GM23338 (cell line): Measurements from ENCODE around the gene PHGDH. TPM values are rescaled to one million over a fixed set of nuclear protein-coding genes. Genes with fewer than 3 reads are reported as not detected.

ENCODE experiments used
- ATAC-seq: fragments of 200-7000 bp; cut with Tn5 transposase; 3 replicates; pipeline ENCODE4 v1.9.1; 2020
- DNase-seq: peaks from one replicate; pipeline ENCODE4 v3.0.0-alpha.2; 2015; ENCODE audit warnings: low spot score
- H2AFZ ChIP-seq: fragments of 200-600 bp; sonication (generic); 2 replicates; pipeline ENCODE4 v1.8.0; 2016; ENCODE audit warnings: antibody characterized with exemption, mild to moderate bottlenecking, moderate library complexity
- H3F3A ChIP-seq: fragments of 200-600 bp; sonication (generic); replicated peaks from 2 replicates; pipeline ENCODE4 v1.8.0; 2017; ENCODE audit warnings: antibody characterized with exemption, mixed run types, low read depth
- H3K27ac ChIP-seq: fragments of 200-600 bp; sonication (generic); 2 replicates; pipeline ENCODE4 v1.6.1; 2016; ENCODE audit warnings: low read depth
- H3K27me3 ChIP-seq: fragments of 200-600 bp; sonication (generic); 2 replicates; pipeline ENCODE4 v1.8.0; 2016; ENCODE audit warnings: mild to moderate bottlenecking, mixed run types, moderate library complexity; ENCODE audit not compliant: insufficient read depth
- H3K36me3 ChIP-seq: fragments of 200-600 bp; sonication (generic); 2 replicates; pipeline ENCODE4 v1.8.0; 2016; ENCODE audit warnings: mild to moderate bottlenecking; ENCODE audit not compliant: insufficient read depth
- H3K4me1 ChIP-seq: fragments of 200-600 bp; sonication (generic); 2 replicates; pipeline ENCODE4 v1.8.0; 2016; ENCODE audit warnings: mild to moderate bottlenecking, moderate library complexity; ENCODE audit not compliant: insufficient read depth
- H3K4me2 ChIP-seq: fragments of 200-600 bp; sonication (generic); 2 replicates; pipeline ENCODE4 v1.7.1; 2017; ENCODE audit warnings: mixed run types
- H3K4me3 ChIP-seq: fragments of 200-600 bp; sonication (generic); 2 replicates; pipeline ENCODE4 v1.6.1; 2016; ENCODE audit warnings: mixed run types
- H3K79me2 ChIP-seq: fragments of 200-600 bp; sonication (generic); replicated peaks from 2 replicates; pipeline ENCODE4 v1.8.0; 2017; ENCODE audit warnings: mild to moderate bottlenecking; ENCODE audit not compliant: insufficient read depth
- H3K9me2 ChIP-seq: fragments of 200-600 bp; sonication (generic); 2 replicates; pipeline ENCODE4 v1.8.0; 2017; ENCODE audit not compliant: insufficient read depth
- H4K20me1 ChIP-seq: fragments of 200-600 bp; sonication (generic); replicated peaks from 2 replicates; pipeline ENCODE4 v1.8.0; 2017; ENCODE audit warnings: mild to moderate bottlenecking; ENCODE audit not compliant: insufficient read depth
- H3K27ac Mint-ChIP-seq: 2 replicates; pipeline ENCODE4 v1.8.0; 2020; ENCODE audit warnings: inconsistent platforms, mild to moderate bottlenecking, moderate library complexity, mixed read lengths
- H3K27me3 Mint-ChIP-seq: 3 replicates; pipeline ENCODE4 v1.8.0; 2022; ENCODE audit warnings: low read depth, mild to moderate bottlenecking, moderate library complexity, mixed read lengths, inconsistent platforms; ENCODE audit not compliant: insufficient read depth, poor library complexity
- H3K36me3 Mint-ChIP-seq: 3 replicates; pipeline ENCODE4 v1.8.0; 2021; ENCODE audit warnings: low read depth, mild to moderate bottlenecking, inconsistent platforms, moderate library complexity, mixed read lengths
- H3K4me1 Mint-ChIP-seq: 3 replicates; pipeline ENCODE4 v1.8.0; 2020; ENCODE audit warnings: mild to moderate bottlenecking, inconsistent platforms, mixed read lengths
- H3K4me3 Mint-ChIP-seq: 3 replicates; pipeline ENCODE4 v1.8.0; 2021; ENCODE audit warnings: moderate library complexity, mild to moderate bottlenecking, inconsistent platforms, mixed read lengths
- H3K9me3 Mint-ChIP-seq: 3 replicates; pipeline ENCODE4 v1.8.0; 2020; ENCODE audit warnings: moderate library complexity, mild to moderate bottlenecking, inconsistent platforms, mixed read lengths
- CREB1 ChIP-seq: fragments of 250-450 bp; sonication (Bioruptor Pico); IDR thresholded peaks from 2 replicates; pipeline ENCODE4 v1.5.0; 2020; ENCODE audit warnings: low read depth, mild to moderate bottlenecking, moderate library complexity
- EZH2 ChIP-seq: fragments of 200-600 bp; sonication (generic); IDR thresholded peaks from one replicate; pipeline ENCODE4 v1.8.0; 2017; ENCODE audit warnings: antibody characterized with exemption, mild to moderate bottlenecking, low read depth; ENCODE audit not compliant: unreplicated experiment
- EZH2phosphoT487 ChIP-seq: fragments of 200-600 bp; sonication (generic); IDR thresholded peaks from one replicate; pipeline ENCODE4 v1.8.1; 2018; ENCODE audit warnings: antibody characterized with exemption; ENCODE audit not compliant: unreplicated experiment
- JUNB ChIP-seq: IDR thresholded peaks from one replicate; pipeline ENCODE4 v1.6.1; 2016; ENCODE audit warnings: antibody characterized with exemption; ENCODE audit not compliant: unreplicated experiment
- NANOG ChIP-seq: IDR thresholded peaks from 2 replicates; pipeline ENCODE4 v1.6.1; 2016; ENCODE audit warnings: antibody characterized with exemption, borderline replicate concordance
- POLR2AphosphoS5 ChIP-seq: IDR thresholded peaks from 2 replicates; pipeline ENCODE4 v1.6.1; 2016; ENCODE audit warnings: antibody characterized with exemption, low read depth
- STAT1 ChIP-seq: IDR thresholded peaks from one replicate; pipeline ENCODE4 v1.6.1; 2016; ENCODE audit warnings: antibody characterized with exemption; ENCODE audit not compliant: unreplicated experiment
- ZNF114 ChIP-seq: fragments of 250-450 bp; sonication (Bioruptor Pico); IDR thresholded peaks from 2 replicates; pipeline ENCODE4 v1.5.0; 2020; ENCODE audit warnings: mild to moderate bottlenecking, moderate library complexity
- ZNF331 ChIP-seq: fragments of 250-450 bp; sonication (Bioruptor Pico); IDR thresholded peaks from 2 replicates; pipeline ENCODE4 v1.5.0; 2020; ENCODE audit warnings: low read depth, mild to moderate bottlenecking, moderate library complexity
- polyA plus RNA-seq: library from polyadenylated mRNA; unstranded; fragments of >200 nt; fragmentation: Nextera tagmentation; extraction: Ambion mirVana; gene quantifications from 2 replicates; pipeline ENCODE4 v1.2.1, GENCODE V29; 2016
- total RNA-seq: library from RNA; depleted of rRNA; stranded (reverse); fragments of >200 nt; shearing (Covaris generic); gene quantifications from 2 replicates; pipeline ENCODE4 v1.2.3, GENCODE V29; 2014
- TF ChIP-seq, protein P1 (sequence below): IDR thresholded peaks from 2 replicates; pipeline ENCODE4 v1.6.1; 2016; ENCODE audit warnings: antibody characterized with exemption
- TF ChIP-seq, protein P2 (sequence below), 2 experiments: fragments of 200-600 bp in 1 of 2; sonication (generic) in 1 of 2; conservative IDR thresholded peaks; 2 replicates each; pipeline versions ENCODE4 v1.5.1 to v1.6.1; 2016 to 2017; ENCODE audit warnings: antibody characterized with exemption in 2 of 2, low read depth in 2 of 2, mild to moderate bottlenecking in 2 of 2, moderate library complexity in 1 of 2
- TF ChIP-seq, protein P3 (sequence below): fragments of 250-450 bp; sonication (Bioruptor Pico); IDR thresholded peaks from 2 replicates; pipeline ENCODE4 v1.5.0; 2020; ENCODE audit warnings: mild to moderate bottlenecking, moderate library complexity
- TF ChIP-seq, protein P4 (sequence below): IDR thresholded peaks from one replicate; pipeline ENCODE4 v1.6.1; 2018; ENCODE audit warnings: antibody characterized with exemption; ENCODE audit not compliant: unreplicated experiment

The PHGDH gene
- total and polyA plus RNA-seq, 2 experiments from 2014 or later, result 612 to 885 TPM

GRCh38 chr1:119700326-119700725, 11.4 kb upstream of the PHGDH start (continued):
- no peak for TF ChIP-seq ZNF331
- no peak for TF ChIP-seq EZH2phosphoT487
- no peak for TF ChIP-seq EZH2
- no peak for TF ChIP-seq NANOG
- TF ChIP-seq, protein P1, sequence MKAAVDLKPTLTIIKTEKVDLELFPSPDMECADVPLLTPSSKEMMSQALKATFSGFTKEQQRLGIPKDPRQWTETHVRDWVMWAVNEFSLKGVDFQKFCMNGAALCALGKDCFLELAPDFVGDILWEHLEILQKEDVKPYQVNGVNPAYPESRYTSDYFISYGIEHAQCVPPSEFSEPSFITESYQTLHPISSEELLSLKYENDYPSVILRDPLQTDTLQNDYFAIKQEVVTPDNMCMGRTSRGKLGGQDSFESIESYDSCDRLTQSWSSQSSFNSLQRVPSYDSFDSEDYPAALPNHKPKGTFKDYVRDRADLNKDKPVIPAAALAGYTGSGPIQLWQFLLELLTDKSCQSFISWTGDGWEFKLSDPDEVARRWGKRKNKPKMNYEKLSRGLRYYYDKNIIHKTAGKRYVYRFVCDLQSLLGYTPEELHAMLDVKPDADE, result no peak
- TF ChIP-seq JUNB, result no peak
- no peak for TF ChIP-seq STAT1
- TF ChIP-seq CREB1, result no peak
- no peak for TF ChIP-seq POLR2AphosphoS5
- TF ChIP-seq, protein P2, sequence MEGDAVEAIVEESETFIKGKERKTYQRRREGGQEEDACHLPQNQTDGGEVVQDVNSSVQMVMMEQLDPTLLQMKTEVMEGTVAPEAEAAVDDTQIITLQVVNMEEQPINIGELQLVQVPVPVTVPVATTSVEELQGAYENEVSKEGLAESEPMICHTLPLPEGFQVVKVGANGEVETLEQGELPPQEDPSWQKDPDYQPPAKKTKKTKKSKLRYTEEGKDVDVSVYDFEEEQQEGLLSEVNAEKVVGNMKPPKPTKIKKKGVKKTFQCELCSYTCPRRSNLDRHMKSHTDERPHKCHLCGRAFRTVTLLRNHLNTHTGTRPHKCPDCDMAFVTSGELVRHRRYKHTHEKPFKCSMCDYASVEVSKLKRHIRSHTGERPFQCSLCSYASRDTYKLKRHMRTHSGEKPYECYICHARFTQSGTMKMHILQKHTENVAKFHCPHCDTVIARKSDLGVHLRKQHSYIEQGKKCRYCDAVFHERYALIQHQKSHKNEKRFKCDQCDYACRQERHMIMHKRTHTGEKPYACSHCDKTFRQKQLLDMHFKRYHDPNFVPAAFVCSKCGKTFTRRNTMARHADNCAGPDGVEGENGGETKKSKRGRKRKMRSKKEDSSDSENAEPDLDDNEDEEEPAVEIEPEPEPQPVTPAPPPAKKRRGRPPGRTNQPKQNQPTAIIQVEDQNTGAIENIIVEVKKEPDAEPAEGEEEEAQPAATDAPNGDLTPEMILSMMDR (conservative IDR thresholded peaks at IDR 0.05; ENCODE audit: low read depth in 2 of 2), result no peak
- no peak for TF ChIP-seq ZNF114 (CRISPR knock-in tag)

- Mint-ChIP-seq H3K4me1 (0 out of 3 replicates have a peak, but pooled peaks cover 3% of the 10 kb centered on the region), H3K36me3 (peaks cover 18% of the 10 kb centered on the region), H3K9me3 (peaks cover 31% of the 10 kb centered on the region), H3K4me3 (no peak overlapping the region), H3K27me3 (no peaks in the 10 kb centered on the region), H3K27ac (no peak overlapping the region)
- H3K27ac ChIP-seq, result no peak overlapping the region
- DNase-seq, result no peak
- H3F3A ChIP-seq, result no peaks in the 10 kb centered on the region
- no peaks in the 10 kb centered on the region for H4K20me1 ChIP-seq
- no peak overlapping the region for H3K4me3 ChIP-seq
- ATAC-seq, result no peak
- H3K27me3 ChIP-seq, result no peaks in the 10 kb centered on the region
- H3K4me2 ChIP-seq, result no peak overlapping the region
- H3K9me2 ChIP-seq, result no peaks in the 10 kb centered on the region; the same call in 1 of the 2 replicates
- H3K36me3 ChIP-seq, result no peaks in the 10 kb centered on the region; the same call in 1 of the 2 replicates
- H3K79me2 ChIP-seq, result no peaks in the 10 kb centered on the region
- no peak overlapping the region for H2AFZ ChIP-seq
- no peaks in the 10 kb centered on the region for H3K4me1 ChIP-seq
- TF ChIP-seq CREB1 (no peak), NANOG (no peak), ZNF114 (CRISPR knock-in tag) (no peak), POLR2AphosphoS5 (no peak), ZNF331 (no peak), EZH2 (no peak)
- TF ChIP-seq, protein P3, sequence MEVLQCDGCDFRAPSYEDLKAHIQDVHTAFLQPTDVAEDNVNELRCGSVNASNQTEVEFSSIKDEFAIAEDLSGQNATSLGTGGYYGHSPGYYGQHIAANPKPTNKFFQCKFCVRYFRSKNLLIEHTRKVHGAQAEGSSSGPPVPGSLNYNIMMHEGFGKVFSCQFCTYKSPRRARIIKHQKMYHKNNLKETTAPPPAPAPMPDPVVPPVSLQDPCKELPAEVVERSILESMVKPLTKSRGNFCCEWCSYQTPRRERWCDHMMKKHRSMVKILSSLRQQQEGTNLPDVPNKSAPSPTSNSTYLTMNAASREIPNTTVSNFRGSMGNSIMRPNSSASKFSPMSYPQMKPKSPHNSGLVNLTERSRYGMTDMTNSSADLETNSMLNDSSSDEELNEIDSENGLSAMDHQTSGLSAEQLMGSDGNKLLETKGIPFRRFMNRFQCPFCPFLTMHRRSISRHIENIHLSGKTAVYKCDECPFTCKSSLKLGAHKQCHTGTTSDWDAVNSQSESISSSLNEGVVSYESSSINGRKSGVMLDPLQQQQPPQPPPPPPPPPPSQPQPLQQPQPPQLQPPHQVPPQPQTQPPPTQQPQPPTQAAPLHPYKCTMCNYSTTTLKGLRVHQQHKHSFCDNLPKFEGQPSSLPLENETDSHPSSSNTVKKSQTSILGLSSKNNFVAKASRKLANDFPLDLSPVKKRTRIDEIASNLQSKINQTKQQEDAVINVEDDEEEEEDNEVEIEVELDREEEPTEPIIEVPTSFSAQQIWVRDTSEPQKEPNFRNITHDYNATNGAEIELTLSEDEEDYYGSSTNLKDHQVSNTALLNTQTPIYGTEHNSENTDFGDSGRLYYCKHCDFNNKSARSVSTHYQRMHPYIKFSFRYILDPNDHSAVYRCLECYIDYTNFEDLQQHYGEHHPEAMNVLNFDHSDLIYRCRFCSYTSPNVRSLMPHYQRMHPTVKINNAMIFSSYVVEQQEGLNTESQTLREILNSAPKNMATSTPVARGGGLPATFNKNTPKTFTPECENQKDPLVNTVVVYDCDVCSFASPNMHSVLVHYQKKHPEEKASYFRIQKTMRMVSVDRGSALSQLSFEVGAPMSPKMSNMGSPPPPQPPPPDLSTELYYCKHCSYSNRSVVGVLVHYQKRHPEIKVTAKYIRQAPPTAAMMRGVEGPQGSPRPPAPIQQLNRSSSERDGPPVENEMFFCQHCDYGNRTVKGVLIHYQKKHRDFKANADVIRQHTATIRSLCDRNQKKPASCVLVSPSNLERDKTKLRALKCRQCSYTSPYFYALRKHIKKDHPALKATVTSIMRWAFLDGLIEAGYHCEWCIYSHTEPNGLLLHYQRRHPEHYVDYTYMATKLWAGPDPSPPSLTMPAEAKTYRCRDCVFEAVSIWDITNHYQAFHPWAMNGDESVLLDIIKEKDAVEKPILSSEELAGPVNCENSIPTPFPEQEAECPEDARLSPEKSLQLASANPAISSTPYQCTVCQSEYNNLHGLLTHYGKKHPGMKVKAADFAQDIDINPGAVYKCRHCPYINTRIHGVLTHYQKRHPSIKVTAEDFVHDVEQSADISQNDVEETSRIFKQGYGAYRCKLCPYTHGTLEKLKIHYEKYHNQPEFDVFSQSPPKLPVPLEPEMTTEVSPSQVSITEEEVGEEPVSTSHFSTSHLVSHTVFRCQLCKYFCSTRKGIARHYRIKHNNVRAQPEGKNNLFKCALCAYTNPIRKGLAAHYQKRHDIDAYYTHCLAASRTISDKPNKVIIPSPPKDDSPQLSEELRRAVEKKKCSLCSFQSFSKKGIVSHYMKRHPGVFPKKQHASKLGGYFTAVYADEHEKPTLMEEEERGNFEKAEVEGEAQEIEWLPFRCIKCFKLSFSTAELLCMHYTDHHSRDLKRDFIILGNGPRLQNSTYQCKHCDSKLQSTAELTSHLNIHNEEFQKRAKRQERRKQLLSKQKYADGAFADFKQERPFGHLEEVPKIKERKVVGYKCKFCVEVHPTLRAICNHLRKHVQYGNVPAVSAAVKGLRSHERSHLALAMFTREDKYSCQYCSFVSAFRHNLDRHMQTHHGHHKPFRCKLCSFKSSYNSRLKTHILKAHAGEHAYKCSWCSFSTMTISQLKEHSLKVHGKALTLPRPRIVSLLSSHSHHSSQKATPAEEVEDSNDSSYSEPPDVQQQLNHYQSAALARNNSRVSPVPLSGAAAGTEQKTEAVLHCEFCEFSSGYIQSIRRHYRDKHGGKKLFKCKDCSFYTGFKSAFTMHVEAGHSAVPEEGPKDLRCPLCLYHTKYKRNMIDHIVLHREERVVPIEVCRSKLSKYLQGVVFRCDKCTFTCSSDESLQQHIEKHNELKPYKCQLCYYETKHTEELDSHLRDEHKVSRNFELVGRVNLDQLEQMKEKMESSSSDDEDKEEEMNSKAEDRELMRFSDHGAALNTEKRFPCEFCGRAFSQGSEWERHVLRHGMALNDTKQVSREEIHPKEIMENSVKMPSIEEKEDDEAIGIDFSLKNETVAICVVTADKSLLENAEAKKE, result no peak
- TF ChIP-seq, protein P4, sequence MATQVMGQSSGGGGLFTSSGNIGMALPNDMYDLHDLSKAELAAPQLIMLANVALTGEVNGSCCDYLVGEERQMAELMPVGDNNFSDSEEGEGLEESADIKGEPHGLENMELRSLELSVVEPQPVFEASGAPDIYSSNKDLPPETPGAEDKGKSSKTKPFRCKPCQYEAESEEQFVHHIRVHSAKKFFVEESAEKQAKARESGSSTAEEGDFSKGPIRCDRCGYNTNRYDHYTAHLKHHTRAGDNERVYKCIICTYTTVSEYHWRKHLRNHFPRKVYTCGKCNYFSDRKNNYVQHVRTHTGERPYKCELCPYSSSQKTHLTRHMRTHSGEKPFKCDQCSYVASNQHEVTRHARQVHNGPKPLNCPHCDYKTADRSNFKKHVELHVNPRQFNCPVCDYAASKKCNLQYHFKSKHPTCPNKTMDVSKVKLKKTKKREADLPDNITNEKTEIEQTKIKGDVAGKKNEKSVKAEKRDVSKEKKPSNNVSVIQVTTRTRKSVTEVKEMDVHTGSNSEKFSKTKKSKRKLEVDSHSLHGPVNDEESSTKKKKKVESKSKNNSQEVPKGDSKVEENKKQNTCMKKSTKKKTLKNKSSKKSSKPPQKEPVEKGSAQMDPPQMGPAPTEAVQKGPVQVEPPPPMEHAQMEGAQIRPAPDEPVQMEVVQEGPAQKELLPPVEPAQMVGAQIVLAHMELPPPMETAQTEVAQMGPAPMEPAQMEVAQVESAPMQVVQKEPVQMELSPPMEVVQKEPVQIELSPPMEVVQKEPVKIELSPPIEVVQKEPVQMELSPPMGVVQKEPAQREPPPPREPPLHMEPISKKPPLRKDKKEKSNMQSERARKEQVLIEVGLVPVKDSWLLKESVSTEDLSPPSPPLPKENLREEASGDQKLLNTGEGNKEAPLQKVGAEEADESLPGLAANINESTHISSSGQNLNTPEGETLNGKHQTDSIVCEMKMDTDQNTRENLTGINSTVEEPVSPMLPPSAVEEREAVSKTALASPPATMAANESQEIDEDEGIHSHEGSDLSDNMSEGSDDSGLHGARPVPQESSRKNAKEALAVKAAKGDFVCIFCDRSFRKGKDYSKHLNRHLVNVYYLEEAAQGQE, result no peak
These were observed 10.1 kb upstream of the PHGDH start for GRCh38 chr1:119701659-119702058.
